IMR-90 (cell line): ENCODE results near the gene IGF2R. TPM values are rescaled to one million over a fixed set of nuclear protein-coding genes. Genes with fewer than 3 reads are reported as not detected.
A peak's percentile ranks its signal among the peaks of the same experiment; 100 is the strongest.

ENCODE experiments used
- ATAC-seq: fragments of 200-7000 bp; cut with Tn5 transposase; 2 replicates; pipeline ENCODE4 v1.9.1; 2020; ENCODE audit warnings: low read depth, mild to moderate bottlenecking, moderate library complexity
- BruUV-seq: library from RNA; stranded (reverse); fragments of 400-500 nt; replicated peaks from 2 replicates; lab custom pipeline; 2021; lab: Mats Ljungman, UMichigan
- CTCF ChIA-PET: fragments of 300-600 bp; formaldehyde crosslinking; extraction: SDS; loops from one replicate; lab custom pipeline; 2021; ENCODE audit warnings: antibody characterized with exemption; lab: Yijun Ruan, JAX
- POLR2A ChIA-PET: fragments of 300-600 bp; sonication (Branson Sonifier 250); formaldehyde crosslinking; loops from one replicate; lab custom pipeline; 2022; ENCODE audit warnings: antibody characterized with exemption; ENCODE audit not compliant: unreplicated experiment; lab: Charles Lee
- DNase-seq: peaks from one replicate; pipeline ENCODE4 v3.0.0; 2013
- H2AFZ ChIP-seq: replicated peaks from 2 replicates; pipeline ENCODE3; 2013; ENCODE audit warnings: low read length, mild to moderate bottlenecking; ENCODE audit not compliant: poor library complexity
- H2AK5ac ChIP-seq: 2 replicates; pipeline ENCODE4 v1.6.1; 2013; ENCODE audit warnings: low read depth, low read length, inconsistent platforms
- H2AK9ac ChIP-seq: replicated peaks from 2 replicates; pipeline ENCODE3; 2013; ENCODE audit warnings: mild to moderate bottlenecking, low read depth, low read length, moderate library complexity; ENCODE audit not compliant: poor library complexity
- H2BK120ac ChIP-seq: 2 replicates; pipeline ENCODE4 v1.6.1; 2013; ENCODE audit warnings: low read depth, low read length, inconsistent platforms
- H2BK15ac ChIP-seq: 3 replicates; pipeline ENCODE4 v1.6.1; 2013; ENCODE audit warnings: low read depth, low read length, inconsistent platforms
- H2BK20ac ChIP-seq: 2 replicates; pipeline ENCODE4 v1.6.1; 2013; ENCODE audit warnings: low read depth, mild to moderate bottlenecking, inconsistent platforms, low read length, moderate library complexity
- H2BK5ac ChIP-seq: 2 replicates; pipeline ENCODE4 v1.6.1; 2013; ENCODE audit warnings: mild to moderate bottlenecking, low read depth, low read length, inconsistent platforms; ENCODE audit not compliant: poor library complexity, severe bottlenecking
- H3K14ac ChIP-seq: replicated peaks from 2 replicates; pipeline ENCODE4 v1.6.1; 2013; ENCODE audit warnings: low read depth, low read length, inconsistent platforms
- H3K18ac ChIP-seq: 2 replicates; pipeline ENCODE4 v1.6.1; 2013; ENCODE audit warnings: low read depth, low read length, control low read depth
- H3K23ac ChIP-seq: 2 replicates; pipeline ENCODE4 v1.6.1; 2013; ENCODE audit warnings: low read depth, low read length, inconsistent platforms
- H3K27ac ChIP-seq: 2 replicates; pipeline ENCODE4 v1.5.1; 2013; ENCODE audit warnings: mild to moderate bottlenecking, control low read depth, low read length; ENCODE audit not compliant: insufficient read depth
- H3K27me3 ChIP-seq: 2 replicates; pipeline ENCODE4 v1.6.1; 2013; ENCODE audit warnings: low read length; ENCODE audit not compliant: control insufficient read depth, insufficient read depth
- H3K36me3 ChIP-seq: 2 replicates; pipeline ENCODE4 v1.6.1; 2013; ENCODE audit warnings: low read length, mixed read lengths; ENCODE audit not compliant: control insufficient read depth, insufficient read depth
- H3K4ac ChIP-seq: 2 replicates; pipeline ENCODE4 v1.6.1; 2013; ENCODE audit warnings: low read depth, low read length, inconsistent platforms
- H3K4me1 ChIP-seq: 2 replicates; pipeline ENCODE4 v1.6.1; 2013; ENCODE audit warnings: low read length, mixed read lengths; ENCODE audit not compliant: control insufficient read depth, insufficient read depth
- H3K4me2 ChIP-seq: 2 replicates; pipeline ENCODE4 v1.6.1; 2013; ENCODE audit warnings: low read depth, mild to moderate bottlenecking, control low read depth, low read length, moderate library complexity
- H3K4me3 ChIP-seq: 2 replicates; pipeline ENCODE4 v1.5.1; 2013; ENCODE audit warnings: low read depth, mild to moderate bottlenecking, control low read depth, low read length, moderate library complexity; ENCODE audit not compliant: insufficient read depth
- H3K56ac ChIP-seq: 2 replicates; pipeline ENCODE4 v1.6.1; 2013; ENCODE audit warnings: low read length, inconsistent platforms; ENCODE audit not compliant: insufficient read depth; ENCODE audit errors: extremely low read depth
- H3K79me1 ChIP-seq, 2 experiments: 2 replicates each; pipeline ENCODE4 v1.6.1; 2013; ENCODE audit warnings: low read length in 2 of 2, inconsistent platforms in 1 of 2, low read depth in 1 of 2
- H3K9ac ChIP-seq: 2 replicates; pipeline ENCODE4 v1.6.1; 2013; ENCODE audit warnings: low read depth, low read length, control low read depth
- H3K9me1 ChIP-seq: 2 replicates; pipeline ENCODE4 v1.6.1; 2013; ENCODE audit warnings: low read length, inconsistent platforms; ENCODE audit not compliant: insufficient read depth
- H3K9me3 ChIP-seq: 2 replicates; pipeline ENCODE4 v1.6.1; 2013; ENCODE audit warnings: low read length; ENCODE audit not compliant: control insufficient read depth, insufficient read depth
- H4K20me1 ChIP-seq: 2 replicates; pipeline ENCODE4 v1.6.1; 2013; ENCODE audit warnings: low read length, inconsistent platforms; ENCODE audit not compliant: insufficient read depth
- H4K5ac ChIP-seq: 2 replicates; pipeline ENCODE4 v1.6.1; 2013; ENCODE audit warnings: mild to moderate bottlenecking, low read depth, low read length, control low read depth
- H4K8ac ChIP-seq, 2 experiments: 2 replicates each; pipeline ENCODE4 v1.6.1; 2013; ENCODE audit warnings: low read depth in 2 of 2, low read length in 2 of 2, control low read depth in 1 of 2, inconsistent platforms in 1 of 2
- H4K91ac ChIP-seq: 2 replicates; pipeline ENCODE4 v1.6.1; 2013; ENCODE audit warnings: low read depth, low read length, inconsistent platforms; ENCODE audit not compliant: insufficient read depth
- BHLHE40 ChIP-seq: fragments of 150-350 bp; IDR thresholded peaks from 2 replicates; pipeline ENCODE4 v1.6.1; 2016; ENCODE audit warnings: mild to moderate bottlenecking, low read depth, low read length
- CEBPB ChIP-seq: IDR thresholded peaks from 2 replicates; pipeline ENCODE4 v1.6.1; 2012; ENCODE audit warnings: low read depth, low read length, improper control_type of control experiment
- CHD1 ChIP-seq: IDR thresholded peaks from 2 replicates; pipeline ENCODE4 v1.6.1; 2012; ENCODE audit warnings: low read depth, low read length, improper control_type of control experiment
- FOS ChIP-seq: fragments of 150-350 bp; IDR thresholded peaks from 2 replicates; pipeline ENCODE4 v1.6.1; 2016; ENCODE audit warnings: low read depth, low read length
- MAFK ChIP-seq: IDR thresholded peaks from 2 replicates; pipeline ENCODE4 v1.6.1; 2012; ENCODE audit warnings: low read depth, low read length, improper control_type of control experiment
- MAZ ChIP-seq: IDR thresholded peaks from 2 replicates; pipeline ENCODE4 v1.6.1; 2012; ENCODE audit warnings: low read depth, mild to moderate bottlenecking, low read length, improper control_type of control experiment, moderate library complexity, borderline replicate concordance
- MXI1 ChIP-seq: IDR thresholded peaks from 2 replicates; pipeline ENCODE4 v1.6.1; 2012; ENCODE audit warnings: low read depth, mild to moderate bottlenecking, low read length, moderate library complexity, borderline replicate concordance
- NFE2L2 ChIP-seq: fragments of 150-350 bp; IDR thresholded peaks from 2 replicates; pipeline ENCODE4 v1.6.1; 2016; ENCODE audit warnings: low read depth, mild to moderate bottlenecking, low read length
- POLR2A ChIP-seq: IDR thresholded peaks from 2 replicates; pipeline ENCODE4 v1.6.1; 2012; ENCODE audit warnings: mild to moderate bottlenecking, low read depth, low read length
- RAD21 ChIP-seq: IDR thresholded peaks from 2 replicates; pipeline ENCODE4 v1.6.1; 2012; ENCODE audit warnings: low read length, improper control_type of control experiment
- RCOR1 ChIP-seq: IDR thresholded peaks from 2 replicates; pipeline ENCODE4 v1.6.1; 2012; ENCODE audit warnings: mild to moderate bottlenecking, low read length, improper control_type of control experiment; ENCODE audit not compliant: insufficient replicate concordance
- RFX5 ChIP-seq: IDR thresholded peaks from 2 replicates; pipeline ENCODE4 v1.8.0; 2012; ENCODE audit warnings: low read depth, mild to moderate bottlenecking, low read length, moderate library complexity
- SMC3 ChIP-seq: fragments of 150-350 bp; IDR thresholded peaks from 2 replicates; pipeline ENCODE4 v1.6.1; 2016; ENCODE audit warnings: low read depth, mild to moderate bottlenecking, antibody characterized with exemption, low read length, moderate library complexity
- WGBS, 2 experiments: methylation state at CpG; one replicate each; pipeline versions ENCODE4 v1.1.5 to v1.1.7; 2013; ENCODE audit warnings: missing lambda C conversion rate in 2 of 2; ENCODE audit not compliant: insufficient read length in 1 of 2; ENCODE audit errors: extremely low coverage in 2 of 2; 5-methylcytosine and 5-hydroxymethylcytosine counted together
- dilution Hi-C: fragments of 300-500 bp; cut with HindIII; formaldehyde crosslinking; loops from one replicate; pipeline ENCODE4 v1.14.3; 2018; ENCODE audit warnings: low sequenced_read_pairs; ENCODE audit not compliant: unreplicated experiment
- in situ Hi-C: fragments of 300-500 bp; cut with MboI; formaldehyde crosslinking; loops from 3 replicates; pipeline ENCODE4 v1.14.3; 2019; ENCODE audit warnings: low sequenced_read_pairs, inconsistent platforms, mixed read lengths
- intact Hi-C: fragments of 100-400 bp; cut with micrococcal nuclease; formaldehyde crosslinking; loops from 2 replicates; pipeline ENCODE4 v1.10.0; 2022
- polyA plus RNA-seq, 3 experiments: library from polyadenylated mRNA; depleted of rRNA; stranded (reverse); fragments of >200 nt; gene quantifications; 2 replicates each; pipeline ENCODE4 v1.2.3, GENCODE V29; 2012; ENCODE audit warnings: low replicate concordance in 1 of 3
- total RNA-seq: library from RNA; depleted of rRNA; stranded (reverse); fragments of >200 nt; gene quantifications from 2 replicates; pipeline ENCODE4 v1.2.3, GENCODE V29; 2012
- TF ChIP-seq, protein P1 (sequence below): fragments of 150-350 bp; IDR thresholded peaks from 2 replicates; pipeline ENCODE4 v1.6.1; 2017; ENCODE audit warnings: mild to moderate bottlenecking, antibody characterized with exemption, low read length, low read depth
- TF ChIP-seq, protein P2 (sequence below): conservative IDR thresholded peaks from 2 replicates; pipeline ENCODE4 v1.5.1; 2012; ENCODE audit warnings: mild to moderate bottlenecking, low read depth, low read length, improper control_type of control experiment
- TF ChIP-seq, protein P3 (sequence below): fragments of 150-350 bp; IDR thresholded peaks from 2 replicates; pipeline ENCODE4 v1.6.1; 2016; ENCODE audit warnings: low read depth, mild to moderate bottlenecking, low read length, moderate library complexity, borderline replicate concordance

IGF2R gene
- total and polyA plus RNA-seq, 2 of the 4 experiments (the other 2 are of a cell fraction): 33.2 to 41.4 TPM

DNA sequence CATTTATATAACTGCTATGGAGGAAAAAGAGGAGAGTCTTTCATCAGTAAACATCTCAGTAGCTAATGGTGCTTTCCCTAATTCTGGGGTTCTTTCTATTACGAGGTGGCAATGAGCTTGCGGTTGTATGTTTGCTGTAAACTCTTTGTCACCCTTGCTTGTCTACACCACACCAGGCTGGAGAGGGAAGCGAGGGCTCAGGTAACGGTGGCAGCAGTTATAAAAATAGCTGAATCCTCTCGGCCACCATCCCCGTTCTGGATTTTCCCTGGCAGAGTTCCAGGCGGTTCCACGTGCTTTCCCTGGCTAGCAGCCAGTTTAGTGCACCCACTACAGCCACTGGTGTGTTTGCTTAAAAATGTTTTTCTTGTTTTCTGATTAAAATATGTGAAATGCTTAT, 39.1 kb upstream of the IGF2R start:
- Histone ChIP-seq H4K20me1 (no peaks in the 10 kb centered on the region), H4K8ac (no peak overlapping the region), H2AK9ac (no peak overlapping the region), H3K9ac (no peak overlapping the region), H3K9me1 (no peaks in the 10 kb centered on the region), H3K9me3 (no peaks in the 10 kb centered on the region), H2BK15ac (no peak overlapping the region), H3K4me3 (no peak overlapping the region), H4K91ac (no peak overlapping the region), H2AFZ (peak overlapping the region; percentile 18), H3K4me1 (peaks cover 5% of the 10 kb centered on the region), H3K27me3 (peaks cover 5% of the 10 kb centered on the region), H3K18ac (no peak overlapping the region), H3K36me3 (no peaks in the 10 kb centered on the region), H3K14ac (no peak overlapping the region), H2BK120ac (no peak overlapping the region), H2AK5ac (no peak overlapping the region), H3K27ac (no peak overlapping the region), H2BK5ac (no peak overlapping the region), H3K4ac (no peak overlapping the region), H3K23ac (no peak overlapping the region), H3K4me2 (no peak overlapping the region), H4K5ac (no peak overlapping the region), H3K56ac (no peak overlapping the region), H2BK20ac (no peak overlapping the region), H3K79me1 (no peaks in the 10 kb centered on the region)
- intact Hi-C loops: loop anchor here (10.0 kb wide), 1 partner anchor 755 kb away; no protein-coding TSS in a partner anchor
- WGBS, 2 experiments: no CpG with 5 or more reads among the region's 8 CpGs
- dilution Hi-C loops: no loop called here
- no TSS peak for BruUV-seq
- in situ Hi-C loops: no loop called here
- ChIA-PET POLR2A (no interaction called here), CTCF (interaction anchor here (1.1 kb wide), 1 partner anchor 13 kb away, joined by 3 read pairs; no protein-coding TSS in a partner anchor)
- DNase-seq (no peak), ATAC-seq (no peak)
- TF ChIP-seq MXI1 (no peak), RAD21 (no peak), FOS (no peak), MAZ (no peak), POLR2A (no peak), MAFK (no peak), NFE2L2 (no peak), SMC3 (no peak), CEBPB (no peak), RFX5 (no peak), RCOR1 (no peak), BHLHE40 (no peak), CHD1 (no peak)
- TF ChIP-seq, protein P1, sequence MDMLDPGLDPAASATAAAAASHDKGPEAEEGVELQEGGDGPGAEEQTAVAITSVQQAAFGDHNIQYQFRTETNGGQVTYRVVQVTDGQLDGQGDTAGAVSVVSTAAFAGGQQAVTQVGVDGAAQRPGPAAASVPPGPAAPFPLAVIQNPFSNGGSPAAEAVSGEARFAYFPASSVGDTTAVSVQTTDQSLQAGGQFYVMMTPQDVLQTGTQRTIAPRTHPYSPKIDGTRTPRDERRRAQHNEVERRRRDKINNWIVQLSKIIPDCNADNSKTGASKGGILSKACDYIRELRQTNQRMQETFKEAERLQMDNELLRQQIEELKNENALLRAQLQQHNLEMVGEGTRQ: no peak
- TF ChIP-seq, protein P2, sequence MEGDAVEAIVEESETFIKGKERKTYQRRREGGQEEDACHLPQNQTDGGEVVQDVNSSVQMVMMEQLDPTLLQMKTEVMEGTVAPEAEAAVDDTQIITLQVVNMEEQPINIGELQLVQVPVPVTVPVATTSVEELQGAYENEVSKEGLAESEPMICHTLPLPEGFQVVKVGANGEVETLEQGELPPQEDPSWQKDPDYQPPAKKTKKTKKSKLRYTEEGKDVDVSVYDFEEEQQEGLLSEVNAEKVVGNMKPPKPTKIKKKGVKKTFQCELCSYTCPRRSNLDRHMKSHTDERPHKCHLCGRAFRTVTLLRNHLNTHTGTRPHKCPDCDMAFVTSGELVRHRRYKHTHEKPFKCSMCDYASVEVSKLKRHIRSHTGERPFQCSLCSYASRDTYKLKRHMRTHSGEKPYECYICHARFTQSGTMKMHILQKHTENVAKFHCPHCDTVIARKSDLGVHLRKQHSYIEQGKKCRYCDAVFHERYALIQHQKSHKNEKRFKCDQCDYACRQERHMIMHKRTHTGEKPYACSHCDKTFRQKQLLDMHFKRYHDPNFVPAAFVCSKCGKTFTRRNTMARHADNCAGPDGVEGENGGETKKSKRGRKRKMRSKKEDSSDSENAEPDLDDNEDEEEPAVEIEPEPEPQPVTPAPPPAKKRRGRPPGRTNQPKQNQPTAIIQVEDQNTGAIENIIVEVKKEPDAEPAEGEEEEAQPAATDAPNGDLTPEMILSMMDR: no peak
- TF ChIP-seq, protein P3, sequence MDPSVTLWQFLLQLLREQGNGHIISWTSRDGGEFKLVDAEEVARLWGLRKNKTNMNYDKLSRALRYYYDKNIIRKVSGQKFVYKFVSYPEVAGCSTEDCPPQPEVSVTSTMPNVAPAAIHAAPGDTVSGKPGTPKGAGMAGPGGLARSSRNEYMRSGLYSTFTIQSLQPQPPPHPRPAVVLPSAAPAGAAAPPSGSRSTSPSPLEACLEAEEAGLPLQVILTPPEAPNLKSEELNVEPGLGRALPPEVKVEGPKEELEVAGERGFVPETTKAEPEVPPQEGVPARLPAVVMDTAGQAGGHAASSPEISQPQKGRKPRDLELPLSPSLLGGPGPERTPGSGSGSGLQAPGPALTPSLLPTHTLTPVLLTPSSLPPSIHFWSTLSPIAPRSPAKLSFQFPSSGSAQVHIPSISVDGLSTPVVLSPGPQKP: no peak
